Keratinocyte (primary cell): ENCODE measurements around the gene UBE2O.

Experiments used
- EZH2 ChIP-seq: IDR thresholded peaks from one replicate; pipeline ENCODE4 v1.6.1; 2012; ENCODE audit warnings: inconsistent platforms, mild to moderate bottlenecking, low read length, moderate library complexity
- TF ChIP-seq, protein P1 (sequence below), 3 experiments: IDR thresholded peaks in 1 of 3; conservative IDR thresholded peaks in 1 of 3; optimal IDR thresholded peaks in 1 of 3; 2 replicates in 2 of 3; 3 replicates in 1 of 3; pipeline versions ENCODE3 to v1.5.1; 2011; ENCODE audit warnings: low read length in 3 of 3, mild to moderate bottlenecking in 3 of 3, moderate library complexity in 2 of 3, control low read depth in 1 of 3, inconsistent platforms in 1 of 3; ENCODE audit not compliant: insufficient read depth in 2 of 3; ENCODE audit errors: extremely low read depth in 1 of 3

DNA sequence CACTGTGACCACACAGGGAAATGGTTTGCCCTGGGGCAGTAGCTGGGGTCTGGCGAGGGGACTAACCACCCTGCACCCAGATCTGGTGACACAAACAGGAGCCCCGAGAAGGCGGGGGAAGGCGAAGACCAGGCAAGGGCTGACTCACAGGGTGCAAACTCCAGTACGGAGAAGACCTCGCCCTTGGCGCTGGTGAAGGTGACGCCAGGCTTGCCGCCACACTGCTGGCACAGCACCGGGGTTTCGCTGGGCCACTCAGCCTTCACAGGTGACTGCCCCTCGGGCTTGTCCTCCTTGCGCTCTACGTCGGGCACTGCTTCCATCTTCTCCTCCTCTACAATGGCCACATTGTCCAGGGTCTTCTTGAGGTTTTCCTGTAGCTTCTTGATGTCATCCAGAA is 57.0 kb downstream of the UBE2O start:
- TF ChIP-seq, protein P1, sequence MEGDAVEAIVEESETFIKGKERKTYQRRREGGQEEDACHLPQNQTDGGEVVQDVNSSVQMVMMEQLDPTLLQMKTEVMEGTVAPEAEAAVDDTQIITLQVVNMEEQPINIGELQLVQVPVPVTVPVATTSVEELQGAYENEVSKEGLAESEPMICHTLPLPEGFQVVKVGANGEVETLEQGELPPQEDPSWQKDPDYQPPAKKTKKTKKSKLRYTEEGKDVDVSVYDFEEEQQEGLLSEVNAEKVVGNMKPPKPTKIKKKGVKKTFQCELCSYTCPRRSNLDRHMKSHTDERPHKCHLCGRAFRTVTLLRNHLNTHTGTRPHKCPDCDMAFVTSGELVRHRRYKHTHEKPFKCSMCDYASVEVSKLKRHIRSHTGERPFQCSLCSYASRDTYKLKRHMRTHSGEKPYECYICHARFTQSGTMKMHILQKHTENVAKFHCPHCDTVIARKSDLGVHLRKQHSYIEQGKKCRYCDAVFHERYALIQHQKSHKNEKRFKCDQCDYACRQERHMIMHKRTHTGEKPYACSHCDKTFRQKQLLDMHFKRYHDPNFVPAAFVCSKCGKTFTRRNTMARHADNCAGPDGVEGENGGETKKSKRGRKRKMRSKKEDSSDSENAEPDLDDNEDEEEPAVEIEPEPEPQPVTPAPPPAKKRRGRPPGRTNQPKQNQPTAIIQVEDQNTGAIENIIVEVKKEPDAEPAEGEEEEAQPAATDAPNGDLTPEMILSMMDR (optimal IDR thresholded peaks at IDR 0.05 in 1 of 3, IDR thresholded peaks at IDR 0.05 in 1 of 3, conservative IDR thresholded peaks at IDR 0.05 in 1 of 3; ENCODE audit: extremely low read depth in 1 of 3, insufficient read depth in 2 of 3, low read length in 3 of 3): no peak
- no peak for TF ChIP-seq EZH2
